Neural cell (in vitro differentiated cells): ENCODE data around the gene KIAA0586. TPM values are rescaled to one million over a fixed set of nuclear protein-coding genes. Genes with fewer than 3 reads are reported as not detected.

ENCODE experiments used
- H2AFZ ChIP-seq: fragments of 200-600, 300-800 bp; sonication (generic), shearing (Covaris generic); 2 replicates; pipeline ENCODE4 v1.6.0; 2014; ENCODE audit warnings: low read depth, mild to moderate bottlenecking, antibody characterized with exemption, low read length, moderate library complexity
- H3F3A ChIP-seq: fragments of 200-600 bp; shearing (Covaris generic); 2 replicates; pipeline ENCODE4 v1.6.1; 2016; ENCODE audit warnings: mild to moderate bottlenecking, moderate library complexity, mixed read lengths, antibody characterized with exemption, low read length; ENCODE audit not compliant: insufficient read depth, poor library complexity, severe bottlenecking
- H3K27ac ChIP-seq: fragments of 200-600, 300-800 bp; sonication (generic), shearing (Covaris generic); 2 replicates; pipeline ENCODE4 v1.5.1; 2014; ENCODE audit warnings: mild to moderate bottlenecking, low read length, moderate library complexity
- H3K27me3 ChIP-seq: fragments of 300-800, 200-600 bp; sonication (generic), shearing (Covaris generic); 2 replicates; pipeline ENCODE4 v1.6.0; 2014; ENCODE audit warnings: mild to moderate bottlenecking, low read depth, low read length, moderate library complexity; ENCODE audit not compliant: insufficient read depth
- H3K36me3 ChIP-seq: fragments of 300-800, 200-600 bp; sonication (generic), shearing (Covaris generic); 2 replicates; pipeline ENCODE4 v1.5.1; 2014; ENCODE audit warnings: mild to moderate bottlenecking, antibody characterized with exemption, low read length, moderate library complexity; ENCODE audit not compliant: insufficient read depth
- H3K4me2 ChIP-seq: fragments of 300-800, 200-600 bp; sonication (generic), shearing (Covaris generic); 2 replicates; pipeline ENCODE4 v1.6.0; 2014; ENCODE audit warnings: mild to moderate bottlenecking, low read length
- H3K4me3 ChIP-seq: fragments of 300-800, 200-600 bp; sonication (generic), shearing (Covaris generic); 2 replicates; pipeline ENCODE4 v1.5.1; 2014; ENCODE audit warnings: mild to moderate bottlenecking, low read length, moderate library complexity
- H3K79me2 ChIP-seq: fragments of 200-600 bp; shearing (Covaris generic); replicated peaks from 2 replicates; pipeline ENCODE4 v1.6.0; 2014; ENCODE audit warnings: mild to moderate bottlenecking, low read length, moderate library complexity; ENCODE audit not compliant: insufficient read depth
- H3K9ac ChIP-seq: fragments of 300-800, 200-600 bp; sonication (generic), shearing (Covaris generic); 2 replicates; pipeline ENCODE4 v1.6.1; 2016; ENCODE audit warnings: mild to moderate bottlenecking, low read length, mixed read lengths
- H3K9me2 ChIP-seq: fragments of 200-600 bp; shearing (Covaris generic); 2 replicates; pipeline ENCODE4 v1.6.1; 2016; ENCODE audit warnings: mild to moderate bottlenecking, low read length, mixed read lengths; ENCODE audit not compliant: insufficient read depth
- H3K9me3 ChIP-seq: fragments of 200-600, 300-800 bp; sonication (generic), shearing (Covaris generic); 2 replicates; pipeline ENCODE4 v1.6.1; 2016; ENCODE audit warnings: mild to moderate bottlenecking, mixed run types, low read length, moderate library complexity, mixed read lengths
- H4K20me1 ChIP-seq: fragments of 200-600 bp; shearing (Covaris generic); 2 replicates; pipeline ENCODE4 v1.6.1; 2016; ENCODE audit warnings: mild to moderate bottlenecking, mixed run types; ENCODE audit not compliant: insufficient read depth
- EP300 ChIP-seq: fragments of 450-650 bp; conservative IDR thresholded peaks from 2 replicates; pipeline ENCODE4 v1.6.1; 2014; ENCODE audit warnings: antibody characterized with exemption, mild to moderate bottlenecking, moderate library complexity; ENCODE audit not compliant: poor library complexity, severe bottlenecking
- EZH2 ChIP-seq: fragments of 200-600, 300-800 bp; shearing (Covaris generic), sonication (generic); IDR thresholded peaks from 2 replicates; pipeline ENCODE4 v1.6.1; 2014; ENCODE audit warnings: antibody characterized with exemption, low read length, borderline replicate concordance, mild to moderate bottlenecking; ENCODE audit not compliant: insufficient read depth, poor library complexity, severe bottlenecking
- MXI1 ChIP-seq: fragments of 450-650 bp; conservative IDR thresholded peaks from 2 replicates; pipeline ENCODE4 v1.6.1; 2014; ENCODE audit warnings: antibody characterized with exemption, mild to moderate bottlenecking; ENCODE audit not compliant: poor library complexity, severe bottlenecking
- POLR2AphosphoS5 ChIP-seq: IDR thresholded peaks from 2 replicates; pipeline ENCODE4 v1.6.1; 2012
- RAD21 ChIP-seq: fragments of 450-650 bp; conservative IDR thresholded peaks from 2 replicates; pipeline ENCODE4 v1.6.1; 2014; ENCODE audit warnings: antibody characterized with exemption, mild to moderate bottlenecking, moderate library complexity
- SMC3 ChIP-seq: fragments of 450-650 bp; conservative IDR thresholded peaks from 2 replicates; pipeline ENCODE4 v1.6.1; 2014; ENCODE audit warnings: antibody characterized with exemption, mild to moderate bottlenecking, moderate library complexity; ENCODE audit not compliant: poor library complexity
- TAF1 ChIP-seq: IDR thresholded peaks from 2 replicates; pipeline ENCODE4 v1.6.1; 2012; ENCODE audit warnings: low read depth
- polyA plus RNA-seq: library from polyadenylated mRNA; depleted of rRNA; stranded (reverse); fragments of >200 nt; gene quantifications from 2 replicates; pipeline ENCODE4 v1.2.3, GENCODE V29; 2014
- TF ChIP-seq, protein P1 (sequence below): IDR thresholded peaks from 2 replicates; pipeline ENCODE4 v1.6.1; 2012; ENCODE audit warnings: borderline replicate concordance
- TF ChIP-seq, protein P2 (sequence below): fragments of 450-650 bp; IDR thresholded peaks from 2 replicates; pipeline ENCODE4 v1.5.1; 2014; ENCODE audit warnings: antibody characterized with exemption, mild to moderate bottlenecking, moderate library complexity; ENCODE audit not compliant: poor library complexity, severe bottlenecking

Gene KIAA0586
- polyA plus RNA-seq, 1 donor from 2014 or later = 8.0 TPM

DNA sequence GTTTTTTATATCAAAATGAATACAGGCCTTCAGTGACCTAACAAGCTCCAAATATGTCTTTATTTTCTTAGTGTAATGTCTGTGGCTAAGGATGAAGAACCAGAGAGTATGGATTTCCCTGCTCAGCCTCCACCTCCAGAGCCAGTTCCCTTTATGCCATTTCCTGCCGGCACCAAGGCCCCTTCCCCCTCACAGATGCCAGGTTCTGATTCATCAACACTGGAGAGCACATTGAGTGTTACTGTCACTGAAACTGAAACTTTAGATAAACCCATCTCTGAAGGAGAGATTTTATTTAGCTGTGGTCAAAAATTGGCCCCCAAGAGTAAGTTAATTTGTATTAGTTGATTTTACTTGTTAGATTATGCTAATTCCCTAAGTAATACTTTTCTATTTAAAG lies 61.0 kb downstream of the KIAA0586 start:
- Histone ChIP-seq H3K9ac (no peak overlapping the region), H3K9me2 (no peaks in the 10 kb centered on the region), H3K36me3 (peaks cover 19% of the 10 kb centered on the region), H3K79me2 (no peaks in the 10 kb centered on the region), H2AFZ (no peak overlapping the region), H4K20me1 (no peaks in the 10 kb centered on the region), H3K4me3 (no peak overlapping the region), H3K27ac (no peak overlapping the region), H3K27me3 (no peaks in the 10 kb centered on the region), H3F3A (no peaks in the 10 kb centered on the region), H3K9me3 (no peaks in the 10 kb centered on the region), H3K4me2 (no peak overlapping the region)
- TF ChIP-seq EP300 (no peak), SMC3 (no peak), TAF1 (no peak), POLR2AphosphoS5 (no peak), RAD21 (no peak), MXI1 (no peak), EZH2 (no peak)
- TF ChIP-seq, protein P1, sequence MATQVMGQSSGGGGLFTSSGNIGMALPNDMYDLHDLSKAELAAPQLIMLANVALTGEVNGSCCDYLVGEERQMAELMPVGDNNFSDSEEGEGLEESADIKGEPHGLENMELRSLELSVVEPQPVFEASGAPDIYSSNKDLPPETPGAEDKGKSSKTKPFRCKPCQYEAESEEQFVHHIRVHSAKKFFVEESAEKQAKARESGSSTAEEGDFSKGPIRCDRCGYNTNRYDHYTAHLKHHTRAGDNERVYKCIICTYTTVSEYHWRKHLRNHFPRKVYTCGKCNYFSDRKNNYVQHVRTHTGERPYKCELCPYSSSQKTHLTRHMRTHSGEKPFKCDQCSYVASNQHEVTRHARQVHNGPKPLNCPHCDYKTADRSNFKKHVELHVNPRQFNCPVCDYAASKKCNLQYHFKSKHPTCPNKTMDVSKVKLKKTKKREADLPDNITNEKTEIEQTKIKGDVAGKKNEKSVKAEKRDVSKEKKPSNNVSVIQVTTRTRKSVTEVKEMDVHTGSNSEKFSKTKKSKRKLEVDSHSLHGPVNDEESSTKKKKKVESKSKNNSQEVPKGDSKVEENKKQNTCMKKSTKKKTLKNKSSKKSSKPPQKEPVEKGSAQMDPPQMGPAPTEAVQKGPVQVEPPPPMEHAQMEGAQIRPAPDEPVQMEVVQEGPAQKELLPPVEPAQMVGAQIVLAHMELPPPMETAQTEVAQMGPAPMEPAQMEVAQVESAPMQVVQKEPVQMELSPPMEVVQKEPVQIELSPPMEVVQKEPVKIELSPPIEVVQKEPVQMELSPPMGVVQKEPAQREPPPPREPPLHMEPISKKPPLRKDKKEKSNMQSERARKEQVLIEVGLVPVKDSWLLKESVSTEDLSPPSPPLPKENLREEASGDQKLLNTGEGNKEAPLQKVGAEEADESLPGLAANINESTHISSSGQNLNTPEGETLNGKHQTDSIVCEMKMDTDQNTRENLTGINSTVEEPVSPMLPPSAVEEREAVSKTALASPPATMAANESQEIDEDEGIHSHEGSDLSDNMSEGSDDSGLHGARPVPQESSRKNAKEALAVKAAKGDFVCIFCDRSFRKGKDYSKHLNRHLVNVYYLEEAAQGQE = no peak
- TF ChIP-seq, protein P2, sequence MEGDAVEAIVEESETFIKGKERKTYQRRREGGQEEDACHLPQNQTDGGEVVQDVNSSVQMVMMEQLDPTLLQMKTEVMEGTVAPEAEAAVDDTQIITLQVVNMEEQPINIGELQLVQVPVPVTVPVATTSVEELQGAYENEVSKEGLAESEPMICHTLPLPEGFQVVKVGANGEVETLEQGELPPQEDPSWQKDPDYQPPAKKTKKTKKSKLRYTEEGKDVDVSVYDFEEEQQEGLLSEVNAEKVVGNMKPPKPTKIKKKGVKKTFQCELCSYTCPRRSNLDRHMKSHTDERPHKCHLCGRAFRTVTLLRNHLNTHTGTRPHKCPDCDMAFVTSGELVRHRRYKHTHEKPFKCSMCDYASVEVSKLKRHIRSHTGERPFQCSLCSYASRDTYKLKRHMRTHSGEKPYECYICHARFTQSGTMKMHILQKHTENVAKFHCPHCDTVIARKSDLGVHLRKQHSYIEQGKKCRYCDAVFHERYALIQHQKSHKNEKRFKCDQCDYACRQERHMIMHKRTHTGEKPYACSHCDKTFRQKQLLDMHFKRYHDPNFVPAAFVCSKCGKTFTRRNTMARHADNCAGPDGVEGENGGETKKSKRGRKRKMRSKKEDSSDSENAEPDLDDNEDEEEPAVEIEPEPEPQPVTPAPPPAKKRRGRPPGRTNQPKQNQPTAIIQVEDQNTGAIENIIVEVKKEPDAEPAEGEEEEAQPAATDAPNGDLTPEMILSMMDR = no peak

GRCh38 chr14:58491593-58491992 lies 64.1 kb downstream of the KIAA0586 start:
- no peak overlapping the region for H3K27ac ChIP-seq
- no peaks in the 10 kb centered on the region for H3K9me3 ChIP-seq
- no peak overlapping the region for H3K4me3 ChIP-seq
- H3K9me2 ChIP-seq = no peaks in the 10 kb centered on the region
- H4K20me1 ChIP-seq = no peaks in the 10 kb centered on the region
- H3K36me3 ChIP-seq = peaks cover 19% of the 10 kb centered on the region
- H3K79me2 ChIP-seq = no peaks in the 10 kb centered on the region
- no peak overlapping the region for H3K4me2 ChIP-seq
- H2AFZ ChIP-seq = no peak overlapping the region
- TF ChIP-seq EZH2 (no peak), MXI1 (no peak), POLR2AphosphoS5 (no peak), RAD21 (no peak)
- H3K9ac ChIP-seq = no peak overlapping the region
- no peaks in the 10 kb centered on the region for H3F3A ChIP-seq
- H3K27me3 ChIP-seq = no peaks in the 10 kb centered on the region

- Histone ChIP-seq H2AFZ (no peak overlapping the region), H3K27ac (no peak overlapping the region), H3K79me2 (no peaks in the 10 kb centered on the region), H3F3A (no peaks in the 10 kb centered on the region), H3K36me3 (peaks cover 19% of the 10 kb centered on the region), H3K9me2 (no peaks in the 10 kb centered on the region), H3K9ac (no peak overlapping the region), H3K27me3 (no peaks in the 10 kb centered on the region), H3K4me2 (no peak overlapping the region), H3K4me3 (no peak overlapping the region), H3K9me3 (no peaks in the 10 kb centered on the region), H4K20me1 (no peaks in the 10 kb centered on the region)
- TF ChIP-seq POLR2AphosphoS5 (no peak), TAF1 (no peak), RAD21 (no peak)
These were observed 64.5 kb downstream of the KIAA0586 start for GRCh38 chr14:58492044-58492443.
